Frontal cortex (tissue), 4 donors: ENCODE measurements around the gene MYOCD. TPM values are rescaled to one million over a fixed set of nuclear protein-coding genes. Genes with fewer than 3 reads are reported as not detected.

Experiments used
- DNase-seq, 2 donors: peaks; one replicate each; pipeline ENCODE4 v3.0.0; 2012; ENCODE audit warnings: low spot score in 2 of 2
- FAIRE-seq: peaks from 2 replicates; lab custom pipeline; 2012; peaks lifted over from hg19 to GRCh38; lab: Jason Lieb, UNC
- total RNA-seq: library from RNA; depleted of rRNA; stranded (reverse); fragments of >200 nt; gene quantifications from one replicate; pipeline ENCODE4 v1.2.3, GENCODE V29; 2014
- donor health status: control.
- donor health status: control.
- donor health status: control.

The MYOCD gene
- total RNA-seq, 1 donor from 2014 or later: 0.41 TPM

GRCh38 chr17:12739500-12739899, 73.8 kb downstream of the MYOCD start:
- DNase-seq: no peak
- FAIRE-seq: no peak

GRCh38 chr17:12743046-12743445, 77.4 kb downstream of the MYOCD start:
- no peak for FAIRE-seq
- DNase-seq: no peak

- DNase-seq (no peak), FAIRE-seq (no peak)
Measured at GRCh38 chr17:12744298-12744697, 78.6 kb downstream of the MYOCD start.

- no peak for DNase-seq
- no peak for FAIRE-seq
Measured at GRCh38 chr17:12744786-12745185, 79.1 kb downstream of the MYOCD start.

GRCh38 chr17:12745486-12745885, 79.8 kb downstream of the MYOCD start:
- no peak for DNase-seq
- FAIRE-seq: no peak

GRCh38 chr17:12756786-12757185, 91.1 kb downstream of the MYOCD start:
- no peak for DNase-seq
- FAIRE-seq: no peak

- DNase-seq (no peak), FAIRE-seq (no peak)
Measured at GRCh38 chr17:12759090-12759489, 93.4 kb downstream of the MYOCD start.

- DNase-seq: peak in 1 of 2 donors; percentile 37
- FAIRE-seq: no peak
Measured at GRCh38 chr17:12765548-12765947, 99.9 kb downstream of the MYOCD start.

GRCh38 chr17:12768255-12768654, 102.6 kb downstream of the MYOCD start:
- no peak for DNase-seq
- no peak for FAIRE-seq

GRCh38 chr17:12769981-12770380, 104.3 kb downstream of the MYOCD start:
- no peak for DNase-seq
- no peak for FAIRE-seq

GRCh38 chr17:12773153-12773552, 107.5 kb downstream of the MYOCD start:
- DNase-seq: no peak
- FAIRE-seq: no peak

GRCh38 chr17:12789075-12789480, 123.4 kb downstream of the MYOCD start:
- no peak for DNase-seq
- FAIRE-seq: no peak

GRCh38 chr17:12789481-12790248, 124.0 kb downstream of the MYOCD start, which contains the start of gene ARHGAP44:
ARHGAP44 (plus strand) TSS chr17:12789498; CDS start chr17:12789839, 341 bp downstream.
- peak; percentile 60 to 70 for DNase-seq
- FAIRE-seq: no peak

- no peak for FAIRE-seq
- DNase-seq: no peak
Measured at GRCh38 chr17:12790249-12791106, 124.8 kb downstream of the MYOCD start.

- no peak for DNase-seq
- FAIRE-seq: no peak
Measured at GRCh38 chr17:12794919-12795532, 129.3 kb downstream of the MYOCD start.

GRCh38 chr17:12800855-12801365, 135.2 kb downstream of the MYOCD start:
- FAIRE-seq (no peak), DNase-seq (no peak)

GRCh38 chr17:12806630-12807029, 140.9 kb downstream of the MYOCD start:
- DNase-seq (no peak), FAIRE-seq (no peak)

GRCh38 chr17:12808723-12809122, 143.0 kb downstream of the MYOCD start:
- no peak for FAIRE-seq
- no peak for DNase-seq

GRCh38 chr17:12812877-12813276, 147.2 kb downstream of the MYOCD start:
- FAIRE-seq: no peak
- DNase-seq: no peak

GRCh38 chr17:12813664-12814063, 148.0 kb downstream of the MYOCD start:
- DNase-seq (no peak), FAIRE-seq (no peak)
